ENCODE measurements around the gene DPH1.

DPH1 gene

GRCh38 chr17:2050300-2051060 is 20.5 kb downstream of the DPH1 start:
- peak; percentile 69 for DNase-seq

GRCh38 chr17:2051061-2051932 is 21.3 kb downstream of the DPH1 start:
- no peak for DNase-seq

- no peak for DNase-seq
Observed at GRCh38 chr17:2051933-2052559, 22.1 kb downstream of the DPH1 start.

- DNase-seq: peak; percentile 63
Observed at GRCh38 chr17:2053380-2054261, 23.7 kb downstream of the DPH1 start.

GRCh38 chr17:2054262-2054511 is 24.2 kb downstream of the DPH1 start:
- DNase-seq: no peak

GRCh38 chr17:2054512-2055291 is 24.7 kb downstream of the DPH1 start, which contains the start of gene HIC1:
Gene HIC1 (plus strand): TSS chr17:2055103. CDS start chr17:2056691, 1,588 bp downstream.
- peak; percentile 68 for DNase-seq

- DNase-seq: no peak
Observed at GRCh38 chr17:2055292-2056205, 25.6 kb downstream of the DPH1 start.

DNA sequence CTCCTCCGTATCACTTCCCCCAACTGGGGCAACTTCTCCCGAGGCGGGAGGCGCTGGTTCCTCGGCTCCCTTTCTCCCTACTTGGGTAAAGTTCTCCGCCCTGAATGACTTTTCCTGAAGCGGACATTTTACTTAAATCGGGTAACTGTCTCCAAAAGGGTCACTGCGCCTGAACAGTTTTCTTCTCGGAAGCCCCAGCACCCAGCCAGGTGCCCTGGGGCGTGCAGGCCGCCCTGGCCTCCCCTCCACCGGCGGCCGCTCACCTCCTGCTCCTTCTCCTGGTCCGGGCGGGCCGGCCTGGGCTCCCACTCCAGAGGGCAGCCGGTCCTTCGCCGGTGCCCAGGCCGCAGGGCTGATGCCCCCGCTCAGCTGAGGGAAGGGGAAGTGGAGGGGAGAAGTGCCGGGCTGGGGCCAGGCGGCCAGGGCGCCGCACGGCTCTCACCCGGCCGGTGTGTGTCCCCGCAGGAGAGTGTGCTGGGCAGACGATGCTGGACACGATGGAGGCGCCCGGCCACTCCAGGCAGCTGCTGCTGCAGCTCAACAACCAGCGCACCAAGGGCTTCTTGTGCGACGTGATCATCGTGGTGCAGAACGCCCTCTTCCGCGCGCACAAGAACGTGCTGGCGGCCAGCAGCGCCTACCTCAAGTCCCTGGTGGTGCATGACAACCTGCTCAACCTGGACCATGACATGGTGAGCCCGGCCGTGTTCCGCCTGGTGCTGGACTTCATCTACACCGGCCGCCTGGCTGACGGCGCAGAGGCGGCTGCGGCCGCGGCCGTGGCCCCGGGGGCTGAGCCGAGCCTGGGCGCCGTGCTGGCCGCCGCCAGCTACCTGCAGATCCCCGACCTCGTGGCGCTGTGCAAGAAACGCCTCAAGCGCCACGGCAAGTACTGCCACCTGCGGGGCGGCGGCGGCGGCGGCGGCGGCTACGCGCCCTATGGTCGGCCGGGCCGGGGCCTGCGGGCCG is 26.5 kb downstream of the DPH1 start:
- no peak for DNase-seq

DNA sequence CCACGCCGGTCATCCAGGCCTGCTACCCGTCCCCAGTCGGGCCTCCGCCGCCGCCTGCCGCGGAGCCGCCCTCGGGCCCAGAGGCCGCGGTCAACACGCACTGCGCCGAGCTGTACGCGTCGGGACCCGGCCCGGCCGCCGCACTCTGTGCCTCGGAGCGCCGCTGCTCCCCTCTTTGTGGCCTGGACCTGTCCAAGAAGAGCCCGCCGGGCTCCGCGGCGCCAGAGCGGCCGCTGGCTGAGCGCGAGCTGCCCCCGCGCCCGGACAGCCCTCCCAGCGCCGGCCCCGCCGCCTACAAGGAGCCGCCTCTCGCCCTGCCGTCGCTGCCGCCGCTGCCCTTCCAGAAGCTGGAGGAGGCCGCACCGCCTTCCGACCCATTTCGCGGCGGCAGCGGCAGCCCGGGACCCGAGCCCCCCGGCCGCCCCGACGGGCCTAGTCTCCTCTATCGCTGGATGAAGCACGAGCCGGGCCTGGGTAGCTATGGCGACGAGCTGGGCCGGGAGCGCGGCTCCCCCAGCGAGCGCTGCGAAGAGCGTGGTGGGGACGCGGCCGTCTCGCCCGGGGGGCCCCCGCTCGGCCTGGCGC is 27.3 kb downstream of the DPH1 start:
- no peak for DNase-seq

DNA sequence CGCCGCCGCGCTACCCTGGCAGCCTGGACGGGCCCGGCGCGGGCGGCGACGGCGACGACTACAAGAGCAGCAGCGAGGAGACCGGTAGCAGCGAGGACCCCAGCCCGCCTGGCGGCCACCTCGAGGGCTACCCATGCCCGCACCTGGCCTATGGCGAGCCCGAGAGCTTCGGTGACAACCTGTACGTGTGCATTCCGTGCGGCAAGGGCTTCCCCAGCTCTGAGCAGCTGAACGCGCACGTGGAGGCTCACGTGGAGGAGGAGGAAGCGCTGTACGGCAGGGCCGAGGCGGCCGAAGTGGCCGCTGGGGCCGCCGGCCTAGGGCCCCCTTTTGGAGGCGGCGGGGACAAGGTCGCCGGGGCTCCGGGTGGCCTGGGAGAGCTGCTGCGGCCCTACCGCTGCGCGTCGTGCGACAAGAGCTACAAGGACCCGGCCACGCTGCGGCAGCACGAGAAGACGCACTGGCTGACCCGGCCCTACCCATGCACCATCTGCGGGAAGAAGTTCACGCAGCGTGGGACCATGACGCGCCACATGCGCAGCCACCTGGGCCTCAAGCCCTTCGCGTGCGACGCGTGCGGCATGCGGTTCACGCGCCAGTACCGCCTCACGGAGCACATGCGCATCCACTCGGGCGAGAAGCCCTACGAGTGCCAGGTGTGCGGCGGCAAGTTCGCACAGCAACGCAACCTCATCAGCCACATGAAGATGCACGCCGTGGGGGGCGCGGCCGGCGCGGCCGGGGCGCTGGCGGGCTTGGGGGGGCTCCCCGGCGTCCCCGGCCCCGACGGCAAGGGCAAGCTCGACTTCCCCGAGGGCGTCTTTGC is 28.0 kb downstream of the DPH1 start:
- no peak for DNase-seq

- DNase-seq: no peak
Observed at GRCh38 chr17:2058586-2059546, 28.9 kb downstream of the DPH1 start.

- DNase-seq: no peak
Observed at GRCh38 chr17:2059547-2060384, 29.8 kb downstream of the DPH1 start.

GRCh38 chr17:2060385-2060658 is 30.4 kb downstream of the DPH1 start:
- no peak for DNase-seq

DNA sequence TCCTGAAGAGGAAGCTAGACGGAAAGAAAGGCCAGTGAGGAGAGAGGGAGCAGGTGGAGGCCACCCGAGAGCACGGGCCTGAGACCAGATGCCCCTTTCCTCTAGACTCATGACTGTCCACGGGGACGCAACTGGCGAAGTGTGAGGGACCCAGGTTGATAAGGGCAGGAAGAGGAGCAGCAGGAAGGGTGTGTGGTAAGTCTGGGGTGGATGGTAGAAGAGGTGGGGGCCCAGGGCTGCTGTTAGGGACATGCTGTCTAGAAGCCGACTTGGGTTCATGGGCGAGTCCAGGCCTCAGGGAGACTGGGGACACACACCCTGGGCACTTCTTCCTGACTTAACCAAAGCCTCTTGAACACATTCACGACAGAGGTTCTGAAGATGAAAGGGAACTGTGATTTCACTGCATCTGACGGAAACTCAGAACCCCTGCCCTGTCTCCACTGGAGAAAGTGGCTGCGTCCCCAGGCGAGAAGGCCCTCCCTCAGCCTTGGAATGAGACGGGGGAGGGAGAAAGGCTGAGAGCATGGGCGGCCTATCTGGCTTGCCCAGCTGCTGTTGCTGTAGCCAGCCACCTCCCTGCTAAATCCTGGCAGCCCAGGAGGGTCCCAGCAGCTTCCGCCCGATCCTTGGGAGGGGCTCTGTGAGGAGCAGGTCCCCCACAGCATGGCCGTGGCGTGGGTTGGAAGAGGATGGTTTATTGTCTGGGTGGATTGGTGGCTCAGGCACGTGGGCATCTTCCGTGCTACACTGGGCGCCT is 30.9 kb downstream of the DPH1 start:
- no peak for DNase-seq

- DNase-seq: no peak
Observed at GRCh38 chr17:2061441-2061958, 31.5 kb downstream of the DPH1 start.
